Measurements from ENCODE around the gene DBP. TPM values are rescaled to one million over a fixed set of nuclear protein-coding genes. Genes with fewer than 3 reads are reported as not detected.

DBP gene
- total and polyA plus RNA-seq, 2 experiments from 2014 or later, result 5.7 to 6.3 TPM

GRCh38 chr19:48678201-48678600 lies 41.0 kb upstream of the DBP start (continued):
- TF ChIP-seq, protein P1, sequence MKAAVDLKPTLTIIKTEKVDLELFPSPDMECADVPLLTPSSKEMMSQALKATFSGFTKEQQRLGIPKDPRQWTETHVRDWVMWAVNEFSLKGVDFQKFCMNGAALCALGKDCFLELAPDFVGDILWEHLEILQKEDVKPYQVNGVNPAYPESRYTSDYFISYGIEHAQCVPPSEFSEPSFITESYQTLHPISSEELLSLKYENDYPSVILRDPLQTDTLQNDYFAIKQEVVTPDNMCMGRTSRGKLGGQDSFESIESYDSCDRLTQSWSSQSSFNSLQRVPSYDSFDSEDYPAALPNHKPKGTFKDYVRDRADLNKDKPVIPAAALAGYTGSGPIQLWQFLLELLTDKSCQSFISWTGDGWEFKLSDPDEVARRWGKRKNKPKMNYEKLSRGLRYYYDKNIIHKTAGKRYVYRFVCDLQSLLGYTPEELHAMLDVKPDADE (IDR thresholded peaks at IDR 0.05), result no peak

DNA sequence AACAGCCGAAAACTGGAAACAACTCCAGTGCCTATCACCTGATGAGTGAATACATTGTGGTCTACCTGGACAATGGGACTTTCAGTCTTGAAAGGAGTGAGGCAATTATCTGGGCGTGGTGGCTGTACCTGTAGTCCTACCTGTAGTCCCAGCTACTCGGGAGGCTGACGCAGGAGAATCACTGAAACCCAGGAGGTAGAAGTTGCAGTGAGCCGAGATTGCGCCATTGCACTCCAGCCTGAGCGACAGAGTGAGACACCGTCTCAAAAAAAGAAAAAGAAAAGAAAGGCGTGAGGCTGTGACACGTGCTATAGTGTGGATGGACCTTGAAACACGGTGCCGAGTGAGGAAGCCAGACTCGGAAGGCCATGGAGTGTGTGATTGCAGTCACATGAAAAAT lies 39.7 kb upstream of the DBP start:
- no peaks in the 10 kb centered on the region for H3K36me3 Mint-ChIP-seq (ENCODE audit: low read depth)
- no peak overlapping the region for H3K27ac ChIP-seq (ENCODE audit: low read depth)
- no peak overlapping the region for H3K4me2 ChIP-seq
- DNase-seq (ENCODE audit: low spot score) (no peak), ATAC-seq (no peak)
- no peak overlapping the region for H3K4me3 Mint-ChIP-seq
- no peaks in the 10 kb centered on the region for H3F3A ChIP-seq (replicated peaks; ENCODE audit: low read depth)
- H3K27me3 Mint-ChIP-seq (ENCODE audit: insufficient read depth, low read depth, poor library complexity), result peaks cover 23% of the 10 kb centered on the region
- H3K27me3 ChIP-seq (ENCODE audit: insufficient read depth), result no peaks in the 10 kb centered on the region
- no peaks in the 10 kb centered on the region for H4K20me1 ChIP-seq (replicated peaks; ENCODE audit: insufficient read depth)
- H3K79me2 ChIP-seq (replicated peaks; ENCODE audit: insufficient read depth), result no peaks in the 10 kb centered on the region
- H3K4me1 Mint-ChIP-seq, result peaks cover 28% of the 10 kb centered on the region
- H3K9me3 Mint-ChIP-seq, result no peaks in the 10 kb centered on the region
- H3K4me3 ChIP-seq, result no peak overlapping the region
- H3K27ac Mint-ChIP-seq, result no peak overlapping the region
- no peaks in the 10 kb centered on the region for H3K9me2 ChIP-seq (ENCODE audit: insufficient read depth)
- no peaks in the 10 kb centered on the region for H3K36me3 ChIP-seq (ENCODE audit: insufficient read depth)
- H3K4me1 ChIP-seq (ENCODE audit: insufficient read depth), result peaks cover 23% of the 10 kb centered on the region
- H2AFZ ChIP-seq, result no peak overlapping the region
- TF ChIP-seq REST (IDR thresholded peaks at IDR 0.05; ENCODE audit: unreplicated experiment) (no peak), EZH2 (IDR thresholded peaks at IDR 0.05; ENCODE audit: low read depth, unreplicated experiment) (no peak), STAT1 (IDR thresholded peaks at IDR 0.05; ENCODE audit: unreplicated experiment) (no peak), ZNF462 (CRISPR knock-in tag; IDR thresholded peaks at IDR 0.05) (no peak), JUNB (IDR thresholded peaks at IDR 0.05; ENCODE audit: unreplicated experiment) (no peak), EZH2phosphoT487 (IDR thresholded peaks at IDR 0.05; ENCODE audit: unreplicated experiment) (no peak), NANOG (IDR thresholded peaks at IDR 0.05; ENCODE audit: borderline replicate concordance) (no peak), POLR2AphosphoS5 (IDR thresholded peaks at IDR 0.05; ENCODE audit: low read depth) (no peak), CREB1 (CRISPR knock-in tag; IDR thresholded peaks at IDR 0.05; ENCODE audit: low read depth) (no peak), ZNF331 (CRISPR knock-in tag; IDR thresholded peaks at IDR 0.05; ENCODE audit: low read depth) (no peak)
- TF ChIP-seq, protein P2, sequence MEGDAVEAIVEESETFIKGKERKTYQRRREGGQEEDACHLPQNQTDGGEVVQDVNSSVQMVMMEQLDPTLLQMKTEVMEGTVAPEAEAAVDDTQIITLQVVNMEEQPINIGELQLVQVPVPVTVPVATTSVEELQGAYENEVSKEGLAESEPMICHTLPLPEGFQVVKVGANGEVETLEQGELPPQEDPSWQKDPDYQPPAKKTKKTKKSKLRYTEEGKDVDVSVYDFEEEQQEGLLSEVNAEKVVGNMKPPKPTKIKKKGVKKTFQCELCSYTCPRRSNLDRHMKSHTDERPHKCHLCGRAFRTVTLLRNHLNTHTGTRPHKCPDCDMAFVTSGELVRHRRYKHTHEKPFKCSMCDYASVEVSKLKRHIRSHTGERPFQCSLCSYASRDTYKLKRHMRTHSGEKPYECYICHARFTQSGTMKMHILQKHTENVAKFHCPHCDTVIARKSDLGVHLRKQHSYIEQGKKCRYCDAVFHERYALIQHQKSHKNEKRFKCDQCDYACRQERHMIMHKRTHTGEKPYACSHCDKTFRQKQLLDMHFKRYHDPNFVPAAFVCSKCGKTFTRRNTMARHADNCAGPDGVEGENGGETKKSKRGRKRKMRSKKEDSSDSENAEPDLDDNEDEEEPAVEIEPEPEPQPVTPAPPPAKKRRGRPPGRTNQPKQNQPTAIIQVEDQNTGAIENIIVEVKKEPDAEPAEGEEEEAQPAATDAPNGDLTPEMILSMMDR (conservative IDR thresholded peaks at IDR 0.05; ENCODE audit: low read depth in 2 of 2), result no peak
- TF ChIP-seq, protein P1 (IDR thresholded peaks at IDR 0.05), result no peak

Data from GM23338 (cell line).